Subcutaneous abdominal adipose tissue (tissue), 5 donors: ENCODE results near the gene MAFF.
"Not testable (repeated sequence)": the region's sequence is repeated elsewhere in the genome, so short reads cannot be mapped to it uniquely, and the experiment has no call there.

Experiments used
- H3K27ac ChIP-seq: one replicate; pipeline ENCODE4 v1.7.0; 2013; ENCODE audit warnings: low read depth, mild to moderate bottlenecking, inconsistent platforms, low read length, moderate library complexity
- H3K27me3 ChIP-seq, 5 donors: one replicate each; pipeline ENCODE4 v1.7.0; 2013; ENCODE audit warnings: low read length in 5 of 5, inconsistent platforms in 1 of 5; ENCODE audit not compliant: control insufficient read depth in 5 of 5, insufficient read depth in 4 of 5
- H3K36me3 ChIP-seq, 5 donors: one replicate each; pipeline ENCODE4 v1.7.0; 2013; ENCODE audit warnings: low read length in 5 of 5; ENCODE audit not compliant: control insufficient read depth in 5 of 5, insufficient read depth in 5 of 5
- H3K4me1 ChIP-seq, 5 donors: one replicate each; pipeline ENCODE4 v1.7.0; 2013; ENCODE audit warnings: low read length in 5 of 5, mild to moderate bottlenecking in 3 of 5, moderate library complexity in 1 of 5; ENCODE audit not compliant: control insufficient read depth in 5 of 5, insufficient read depth in 5 of 5
- H3K4me3 ChIP-seq, 5 donors: one replicate each; pipeline ENCODE4 v1.7.0; 2013; ENCODE audit warnings: low read length in 5 of 5, low read depth in 1 of 5
- H3K9ac ChIP-seq, 5 donors: one replicate each; pipeline ENCODE4 v1.7.0; 2013; ENCODE audit warnings: low read length in 5 of 5, mild to moderate bottlenecking in 4 of 5, moderate library complexity in 3 of 5
- H3K9me3 ChIP-seq, 5 donors: one replicate each; pipeline ENCODE4 v1.7.0; 2013; ENCODE audit warnings: low read length in 5 of 5; ENCODE audit not compliant: control insufficient read depth in 5 of 5
- donor health status: healthy.
- donor health status: healthy.
- donor health status: healthy.
- donor health status: healthy.
- donor health status: healthy.

The MAFF gene

GRCh38 chr22:38177571-38177925, 24.2 kb upstream of the MAFF start:
- H3K9me3 ChIP-seq, H3K4me3 ChIP-seq, H3K36me3 ChIP-seq, H3K27me3 ChIP-seq: not testable (repeated sequence)
- Histone ChIP-seq H3K9ac (peak overlapping the region in 3 of 5 donors; percentile 1 to 65 (median 26)), H3K4me1 (peaks cover 21 to 77% (median 69%) of the 10 kb centered on the region in 5 donors), H3K27ac (peak overlapping the region; percentile 99)

GRCh38 chr22:38177926-38178604, 23.7 kb upstream of the MAFF start:
- no peaks in the 10 kb centered on the region for H3K36me3 ChIP-seq
- no peak overlapping the region for H3K4me3 ChIP-seq
- no peaks in the 10 kb centered on the region for H3K9me3 ChIP-seq
- H3K9ac ChIP-seq: peak overlapping the region in 3 of 5 donors; percentile 1 to 65 (median 26)
- peak overlapping the region; percentile 99 for H3K27ac ChIP-seq
- H3K4me1 ChIP-seq: peaks cover 18 to 72% (median 64%) of the 10 kb centered on the region in 5 donors
- no peaks in the 10 kb centered on the region for H3K27me3 ChIP-seq

GRCh38 chr22:38178605-38178937, 23.2 kb upstream of the MAFF start:
- Histone ChIP-seq H3K9ac (peak overlapping the region in 1 of 5 donors; percentile 19), H3K4me1 (peaks cover 18 to 67% (median 59%) of the 10 kb centered on the region in 5 donors), H3K27ac (peak overlapping the region; percentile 99)
- H3K36me3 ChIP-seq, H3K27me3 ChIP-seq, H3K9me3 ChIP-seq, H3K4me3 ChIP-seq: not testable (repeated sequence)

GRCh38 chr22:38180841-38181452, 20.8 kb upstream of the MAFF start:
- Histone ChIP-seq H3K27ac (peak overlapping the region; percentile 99), H3K9ac (peak overlapping the region; percentile 77 to 98 (median 96)), H3K9me3 (no peaks in the 10 kb centered on the region), H3K36me3 (no peaks in the 10 kb centered on the region), H3K4me3 (peak overlapping the region; percentile 69 to 88 (median 80)), H3K27me3 (no peaks in the 10 kb centered on the region), H3K4me1 (peaks cover 15 to 49% (median 44%) of the 10 kb centered on the region in 5 donors)

- Histone ChIP-seq H3K36me3 (no peaks in the 10 kb centered on the region), H3K9ac (peak within 1 kb of the TSS; percentile 80 to 98 (median 96)), H3K27ac (peak within 1 kb of the TSS; percentile 99), H3K9me3 (no peaks in the 10 kb centered on the region), H3K4me3 (peak within 1 kb of the TSS; percentile 69 to 88 (median 80)), H3K4me1 (peaks cover 13 to 42% (median 38%) of the 10 kb centered on the region in 5 donors), H3K27me3 (no peaks in the 10 kb centered on the region)
Measured at GRCh38 chr22:38181453-38182200, 20.2 kb upstream of the MAFF start, which contains the start of gene PLA2G6. PLA2G6 (minus strand) TSS chr22:38181830; CDS start chr22:38169426, 12,404 bp downstream.

- Histone ChIP-seq H3K36me3 (no peaks in the 10 kb centered on the region), H3K4me3 (no peak overlapping the region), H3K9me3 (no peaks in the 10 kb centered on the region), H3K9ac (no peak overlapping the region), H3K27me3 (no peaks in the 10 kb centered on the region), H3K4me1 (peaks cover 8 to 42% (median 32%) of the 10 kb centered on the region in 5 donors), H3K27ac (no peak overlapping the region)
Measured at GRCh38 chr22:38184788-38185187, 17.0 kb upstream of the MAFF start.

GRCh38 chr22:38186429-38186828, 15.4 kb upstream of the MAFF start:
- H3K4me3 ChIP-seq: no peak overlapping the region
- H3K9me3 ChIP-seq: no peaks in the 10 kb centered on the region
- H3K9ac ChIP-seq: no peak overlapping the region
- peaks cover 0 to 31% (median 25%) of the 10 kb centered on the region in 5 donors for H3K4me1 ChIP-seq
- H3K36me3 ChIP-seq: no peaks in the 10 kb centered on the region
- H3K27me3 ChIP-seq: no peaks in the 10 kb centered on the region
- peak overlapping the region; percentile 86 for H3K27ac ChIP-seq

- Histone ChIP-seq H3K36me3 (no peaks in the 10 kb centered on the region), H3K9me3 (no peaks in the 10 kb centered on the region), H3K9ac (peak overlapping the region in 2 of 5 donors; percentile 55 to 56), H3K27ac (peak overlapping the region; percentile 86), H3K4me3 (no peak overlapping the region), H3K4me1 (peaks cover 0 to 36% (median 33%) of the 10 kb centered on the region in 5 donors), H3K27me3 (no peaks in the 10 kb centered on the region)
Measured at GRCh38 chr22:38187413-38188212, 14.2 kb upstream of the MAFF start.

- no peaks in the 10 kb centered on the region for H3K27me3 ChIP-seq
- no peaks in the 10 kb centered on the region for H3K9me3 ChIP-seq
- no peak overlapping the region for H3K27ac ChIP-seq
Measured at GRCh38 chr22:38189104-38189503, 12.7 kb upstream of the MAFF start.

More at GRCh38 chr22:38189104-38189503, 12.7 kb upstream of the MAFF start:
- H3K4me3 ChIP-seq: no peak overlapping the region
- H3K9ac ChIP-seq: no peak overlapping the region
- peaks cover 0 to 47% (median 46%) of the 10 kb centered on the region in 5 donors for H3K4me1 ChIP-seq
- no peaks in the 10 kb centered on the region for H3K36me3 ChIP-seq
